IMR-90 (cell line): ENCODE data around the gene MAP3K19. TPM values are rescaled to one million over a fixed set of nuclear protein-coding genes. Genes with fewer than 3 reads are reported as not detected.

Experiments used
- ATAC-seq: fragments of 200-7000 bp; cut with Tn5 transposase; 2 replicates; pipeline ENCODE4 v1.9.1; 2020; ENCODE audit warnings: low read depth, mild to moderate bottlenecking, moderate library complexity
- BruUV-seq: library from RNA; stranded (reverse); fragments of 400-500 nt; replicated peaks from 2 replicates; lab custom pipeline; 2021; lab: Mats Ljungman, UMichigan
- CTCF ChIA-PET: fragments of 300-600 bp; formaldehyde crosslinking; extraction: SDS; loops from one replicate; lab custom pipeline; 2021; ENCODE audit warnings: antibody characterized with exemption; lab: Yijun Ruan, JAX
- POLR2A ChIA-PET: fragments of 300-600 bp; sonication (Branson Sonifier 250); formaldehyde crosslinking; loops from one replicate; lab custom pipeline; 2022; ENCODE audit warnings: antibody characterized with exemption; ENCODE audit not compliant: unreplicated experiment; lab: Charles Lee
- DNase-seq: peaks from one replicate; pipeline ENCODE4 v3.0.0; 2013
- H2AFZ ChIP-seq: replicated peaks from 2 replicates; pipeline ENCODE3; 2013; ENCODE audit warnings: low read length, mild to moderate bottlenecking; ENCODE audit not compliant: poor library complexity
- H2AK5ac ChIP-seq: 2 replicates; pipeline ENCODE4 v1.6.1; 2013; ENCODE audit warnings: low read depth, low read length, inconsistent platforms
- H2AK9ac ChIP-seq: replicated peaks from 2 replicates; pipeline ENCODE3; 2013; ENCODE audit warnings: mild to moderate bottlenecking, low read depth, low read length, moderate library complexity; ENCODE audit not compliant: poor library complexity
- H2BK120ac ChIP-seq: 2 replicates; pipeline ENCODE4 v1.6.1; 2013; ENCODE audit warnings: low read depth, low read length, inconsistent platforms
- H2BK15ac ChIP-seq: 3 replicates; pipeline ENCODE4 v1.6.1; 2013; ENCODE audit warnings: low read depth, low read length, inconsistent platforms
- H2BK20ac ChIP-seq: 2 replicates; pipeline ENCODE4 v1.6.1; 2013; ENCODE audit warnings: low read depth, mild to moderate bottlenecking, inconsistent platforms, low read length, moderate library complexity
- H2BK5ac ChIP-seq: 2 replicates; pipeline ENCODE4 v1.6.1; 2013; ENCODE audit warnings: mild to moderate bottlenecking, low read depth, low read length, inconsistent platforms; ENCODE audit not compliant: poor library complexity, severe bottlenecking
- H3K14ac ChIP-seq: replicated peaks from 2 replicates; pipeline ENCODE4 v1.6.1; 2013; ENCODE audit warnings: low read depth, low read length, inconsistent platforms
- H3K18ac ChIP-seq: 2 replicates; pipeline ENCODE4 v1.6.1; 2013; ENCODE audit warnings: low read depth, low read length, control low read depth
- H3K23ac ChIP-seq: 2 replicates; pipeline ENCODE4 v1.6.1; 2013; ENCODE audit warnings: low read depth, low read length, inconsistent platforms
- H3K27ac ChIP-seq: 2 replicates; pipeline ENCODE4 v1.5.1; 2013; ENCODE audit warnings: mild to moderate bottlenecking, control low read depth, low read length; ENCODE audit not compliant: insufficient read depth
- H3K27me3 ChIP-seq: 2 replicates; pipeline ENCODE4 v1.6.1; 2013; ENCODE audit warnings: low read length; ENCODE audit not compliant: control insufficient read depth, insufficient read depth
- H3K36me3 ChIP-seq: 2 replicates; pipeline ENCODE4 v1.6.1; 2013; ENCODE audit warnings: low read length, mixed read lengths; ENCODE audit not compliant: control insufficient read depth, insufficient read depth
- H3K4ac ChIP-seq: 2 replicates; pipeline ENCODE4 v1.6.1; 2013; ENCODE audit warnings: low read depth, low read length, inconsistent platforms
- H3K4me1 ChIP-seq: 2 replicates; pipeline ENCODE4 v1.6.1; 2013; ENCODE audit warnings: low read length, mixed read lengths; ENCODE audit not compliant: control insufficient read depth, insufficient read depth
- H3K4me2 ChIP-seq: 2 replicates; pipeline ENCODE4 v1.6.1; 2013; ENCODE audit warnings: low read depth, mild to moderate bottlenecking, control low read depth, low read length, moderate library complexity
- H3K4me3 ChIP-seq: 2 replicates; pipeline ENCODE4 v1.5.1; 2013; ENCODE audit warnings: low read depth, mild to moderate bottlenecking, control low read depth, low read length, moderate library complexity; ENCODE audit not compliant: insufficient read depth
- H3K56ac ChIP-seq: 2 replicates; pipeline ENCODE4 v1.6.1; 2013; ENCODE audit warnings: low read length, inconsistent platforms; ENCODE audit not compliant: insufficient read depth; ENCODE audit errors: extremely low read depth
- H3K79me1 ChIP-seq, 2 experiments: 2 replicates each; pipeline ENCODE4 v1.6.1; 2013; ENCODE audit warnings: low read length in 2 of 2, inconsistent platforms in 1 of 2, low read depth in 1 of 2
- H3K9ac ChIP-seq: 2 replicates; pipeline ENCODE4 v1.6.1; 2013; ENCODE audit warnings: low read depth, low read length, control low read depth
- H3K9me1 ChIP-seq: 2 replicates; pipeline ENCODE4 v1.6.1; 2013; ENCODE audit warnings: low read length, inconsistent platforms; ENCODE audit not compliant: insufficient read depth
- H3K9me3 ChIP-seq: 2 replicates; pipeline ENCODE4 v1.6.1; 2013; ENCODE audit warnings: low read length; ENCODE audit not compliant: control insufficient read depth, insufficient read depth
- H4K20me1 ChIP-seq: 2 replicates; pipeline ENCODE4 v1.6.1; 2013; ENCODE audit warnings: low read length, inconsistent platforms; ENCODE audit not compliant: insufficient read depth
- H4K5ac ChIP-seq: 2 replicates; pipeline ENCODE4 v1.6.1; 2013; ENCODE audit warnings: mild to moderate bottlenecking, low read depth, low read length, control low read depth
- H4K8ac ChIP-seq, 2 experiments: 2 replicates each; pipeline ENCODE4 v1.6.1; 2013; ENCODE audit warnings: low read depth in 2 of 2, low read length in 2 of 2, control low read depth in 1 of 2, inconsistent platforms in 1 of 2
- H4K91ac ChIP-seq: 2 replicates; pipeline ENCODE4 v1.6.1; 2013; ENCODE audit warnings: low read depth, low read length, inconsistent platforms; ENCODE audit not compliant: insufficient read depth
- CEBPB ChIP-seq: IDR thresholded peaks from 2 replicates; pipeline ENCODE4 v1.6.1; 2012; ENCODE audit warnings: low read depth, low read length, improper control_type of control experiment
- ELK1 ChIP-seq: fragments of 150-350 bp; IDR thresholded peaks from 2 replicates; pipeline ENCODE4 v1.6.1; 2016; ENCODE audit warnings: low read depth, mild to moderate bottlenecking, low read length, moderate library complexity, borderline replicate concordance
- NFE2L2 ChIP-seq: fragments of 150-350 bp; IDR thresholded peaks from 2 replicates; pipeline ENCODE4 v1.6.1; 2016; ENCODE audit warnings: low read depth, mild to moderate bottlenecking, low read length
- RAD21 ChIP-seq: IDR thresholded peaks from 2 replicates; pipeline ENCODE4 v1.6.1; 2012; ENCODE audit warnings: low read length, improper control_type of control experiment
- WGBS, 2 experiments: methylation state at CpG; one replicate each; pipeline versions ENCODE4 v1.1.5 to v1.1.7; 2013; ENCODE audit warnings: missing lambda C conversion rate in 2 of 2; ENCODE audit not compliant: insufficient read length in 1 of 2; ENCODE audit errors: extremely low coverage in 2 of 2; 5-methylcytosine and 5-hydroxymethylcytosine counted together
- dilution Hi-C: fragments of 300-500 bp; cut with HindIII; formaldehyde crosslinking; loops from one replicate; pipeline ENCODE4 v1.14.3; 2018; ENCODE audit warnings: low sequenced_read_pairs; ENCODE audit not compliant: unreplicated experiment
- in situ Hi-C: fragments of 300-500 bp; cut with MboI; formaldehyde crosslinking; loops from 3 replicates; pipeline ENCODE4 v1.14.3; 2019; ENCODE audit warnings: low sequenced_read_pairs, inconsistent platforms, mixed read lengths
- intact Hi-C: fragments of 100-400 bp; cut with micrococcal nuclease; formaldehyde crosslinking; loops from 2 replicates; pipeline ENCODE4 v1.10.0; 2022
- polyA plus RNA-seq, 3 experiments: library from polyadenylated mRNA; depleted of rRNA; stranded (reverse); fragments of >200 nt; gene quantifications; 2 replicates each; pipeline ENCODE4 v1.2.3, GENCODE V29; 2012; ENCODE audit warnings: low replicate concordance in 1 of 3
- total RNA-seq: library from RNA; depleted of rRNA; stranded (reverse); fragments of >200 nt; gene quantifications from 2 replicates; pipeline ENCODE4 v1.2.3, GENCODE V29; 2012

The MAP3K19 gene
- total and polyA plus RNA-seq, 2 of the 4 experiments (the other 2 are of a cell fraction): not detected

- BruUV-seq: no TSS peak
- no peaks in the 10 kb centered on the region; the same call in 1 of the 2 replicates for H4K20me1 ChIP-seq
- H3K79me1 ChIP-seq: peaks cover 8 to 22% of the 10 kb centered on the region in 2 experiments
- H3K4me3 ChIP-seq: no peak overlapping the region
- no peak overlapping the region for H3K23ac ChIP-seq
- no peaks in the 10 kb centered on the region for H3K36me3 ChIP-seq
- no peak overlapping the region for H3K9ac ChIP-seq
- H3K27ac ChIP-seq: no peak overlapping the region
- no peak overlapping the region for H3K14ac ChIP-seq
- WGBS, 2 experiments: 56% methylated on average over 1 of the region's 3 CpGs; no CpG with 5 or more reads in 1 of the 2 experiments
- no peak overlapping the region for H3K4ac ChIP-seq
- dilution Hi-C loops: no loop called here
- no peaks in the 10 kb centered on the region for H3K9me3 ChIP-seq
- H4K5ac ChIP-seq: no peak overlapping the region
- no peak overlapping the region for H2BK120ac ChIP-seq
- no peak overlapping the region for H2AFZ ChIP-seq
- H2BK20ac ChIP-seq: no peak overlapping the region
- H3K27me3 ChIP-seq: peaks cover 3% of the 10 kb centered on the region; the same call in 1 of the 2 replicates
- DNase-seq (no peak), ATAC-seq (no peak)
- H3K4me2 ChIP-seq: no peak overlapping the region
- intact Hi-C loops: loop anchor here (5.0 kb wide), 2 partner anchors 47 to 692 kb away; partner anchors contain the start of gene UBXN4
- in situ Hi-C loops: no loop called here
- H2BK15ac ChIP-seq: no peak overlapping the region
- no peak overlapping the region for H4K91ac ChIP-seq
- CTCF ChIA-PET: no interaction called here
- H3K56ac ChIP-seq: no peak overlapping the region
- H2AK5ac ChIP-seq: no peak overlapping the region
- H3K18ac ChIP-seq: no peak overlapping the region
- no peak overlapping the region for H2BK5ac ChIP-seq
- H2AK9ac ChIP-seq: no peak overlapping the region
- no peak overlapping the region for H4K8ac ChIP-seq
- H3K4me1 ChIP-seq: no peaks in the 10 kb centered on the region; the same call in 1 of the 2 replicates
- H3K9me1 ChIP-seq: no peaks in the 10 kb centered on the region
- TF ChIP-seq NFE2L2 (no peak), CEBPB (no peak), RAD21 (no peak), ELK1 (no peak)
- POLR2A ChIA-PET: no interaction called here
These were observed 2.9 kb upstream of the MAP3K19 start for GRCh38 chr2:135050132-135050531.
